Prostate gland (tissue), 2 donors: ENCODE data around the gene TCIRG1. TPM values are rescaled to one million over a fixed set of nuclear protein-coding genes. Genes with fewer than 3 reads are reported as not detected.

Experiments used
- DNase-seq: peaks from one replicate; pipeline ENCODE4 v3.0.0-alpha.2; 2019; ENCODE audit warnings: low spot score
- H3K27ac ChIP-seq, 2 donors: fragments of 200-600 bp; sonication (generic); 2 replicates each; pipeline ENCODE4 v1.5.1; 2017 to 2019
- H3K27me3 ChIP-seq: fragments of 200-600 bp; sonication (generic); replicated peaks from 2 replicates; pipeline ENCODE4 v1.5.1; 2019; ENCODE audit not compliant: insufficient read depth
- H3K36me3 ChIP-seq, 2 donors: fragments of 200-600 bp; sonication (generic); 1 replicate in 1 of 2; 2 replicates in 1 of 2; pipeline versions ENCODE4 v1.5.1 to v1.8.1; 2017 to 2019
- H3K4me1 ChIP-seq: fragments of 200-600 bp; sonication (generic); replicated peaks from 2 replicates; pipeline ENCODE4 v1.5.1; 2019
- H3K4me3 ChIP-seq, 2 donors: fragments of 200-600 bp; sonication (generic); 2 replicates each; pipeline ENCODE4 v1.5.1; 2017 to 2019
- H3K9me3 ChIP-seq: fragments of 200-600 bp; sonication (generic); 2 replicates; pipeline ENCODE4 v1.5.1; 2017
- POLR2A ChIP-seq: fragments of 450-650 bp; IDR thresholded peaks from one replicate; pipeline ENCODE4 v1.6.1; 2016; ENCODE audit warnings: antibody characterized with exemption, mild to moderate bottlenecking
- POLR2AphosphoS5 ChIP-seq: sonication (generic); formaldehyde crosslinking; IDR thresholded peaks from one replicate; pipeline ENCODE4 v1.6.1; 2017; ENCODE audit warnings: antibody characterized with exemption
- WGBS: methylation state at CpG from one replicate; pipeline ENCODE4 v1.1.5; 2018; 5-methylcytosine and 5-hydroxymethylcytosine counted together
- intact Hi-C: fragments of 100-400 bp; cut with DNase I; formaldehyde crosslinking; loops from one replicate; pipeline ENCODE4 v1.14.2; 2022
- total RNA-seq, 2 donors: library from RNA; depleted of rRNA; stranded (reverse); fragments of >200 nt; gene quantifications; one replicate each; pipeline ENCODE4 v1.1.0, GENCODE V29; 2016
- TF ChIP-seq, protein P1 (sequence below), 4 experiments: fragments of 200-600 bp in 2 of 4; fragments of 450-650 bp in 2 of 4; sonication (generic) in 2 of 4; IDR thresholded peaks; 1 replicate in 3 of 4; 2 replicates in 1 of 4; pipeline ENCODE4 v1.5.1; 2016 to 2019; ENCODE audit warnings: antibody characterized with exemption in 4 of 4, mild to moderate bottlenecking in 2 of 4, moderate library complexity in 2 of 4

The TCIRG1 gene
- total RNA-seq, 2 donors from 2014 or later: 114 to 118 TPM

DNA sequence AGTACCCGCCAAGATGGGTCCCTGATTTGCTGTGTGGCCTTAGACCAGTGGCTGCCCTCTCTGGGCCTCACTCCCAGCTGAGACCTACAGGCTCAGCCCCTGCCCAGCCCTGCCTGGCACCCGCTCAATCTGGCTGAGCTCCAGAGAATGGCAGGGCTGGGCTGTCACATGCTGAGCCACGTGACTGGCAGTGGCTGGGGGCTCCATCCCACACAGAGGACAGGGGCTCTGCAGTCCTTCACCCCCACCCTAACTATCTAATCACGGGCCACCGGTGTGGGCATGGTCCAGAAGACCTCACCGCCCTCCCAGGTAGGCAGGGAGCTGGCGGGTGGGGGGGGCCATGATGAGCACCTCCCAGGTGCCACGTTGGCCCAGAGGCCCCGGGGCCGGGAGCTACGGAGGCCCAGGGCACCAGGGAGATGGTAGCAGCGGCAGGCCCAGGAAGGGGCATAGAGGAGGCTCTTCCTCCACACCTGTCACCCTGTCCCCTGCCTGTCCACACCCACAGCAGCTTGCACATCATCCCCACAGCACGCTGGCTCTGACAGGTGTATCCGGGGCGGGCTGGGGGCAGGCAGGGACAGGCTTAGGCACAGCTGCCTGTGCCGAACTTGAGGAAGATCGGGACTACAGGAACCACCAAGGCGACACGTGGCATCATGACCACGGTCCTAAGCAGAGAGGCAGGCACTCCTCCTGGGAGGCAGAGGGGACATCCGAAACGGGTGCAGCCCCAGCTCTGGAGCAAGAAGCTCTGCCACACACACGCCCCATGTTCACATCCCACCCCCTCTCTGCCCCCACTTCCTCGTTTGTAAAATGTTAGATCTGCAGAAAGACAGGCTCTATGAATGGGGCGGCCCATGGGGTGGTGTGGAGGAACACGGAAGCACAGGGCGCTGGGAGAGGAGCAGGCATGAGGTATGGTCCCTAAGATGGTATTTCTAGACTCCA lies 30.2 kb upstream of the TCIRG1 start:
- Histone ChIP-seq H3K4me1 (no peaks in the 10 kb centered on the region), H3K4me3 (no peak overlapping the region), H3K9me3 (no peaks in the 10 kb centered on the region), H3K27ac (no peak overlapping the region), H3K36me3 (no peaks in the 10 kb centered on the region), H3K27me3 (no peaks in the 10 kb centered on the region)
- intact Hi-C loops: no loop called here
- no peak for TF ChIP-seq POLR2A
- no peak for TF ChIP-seq POLR2AphosphoS5
- TF ChIP-seq, protein P1, sequence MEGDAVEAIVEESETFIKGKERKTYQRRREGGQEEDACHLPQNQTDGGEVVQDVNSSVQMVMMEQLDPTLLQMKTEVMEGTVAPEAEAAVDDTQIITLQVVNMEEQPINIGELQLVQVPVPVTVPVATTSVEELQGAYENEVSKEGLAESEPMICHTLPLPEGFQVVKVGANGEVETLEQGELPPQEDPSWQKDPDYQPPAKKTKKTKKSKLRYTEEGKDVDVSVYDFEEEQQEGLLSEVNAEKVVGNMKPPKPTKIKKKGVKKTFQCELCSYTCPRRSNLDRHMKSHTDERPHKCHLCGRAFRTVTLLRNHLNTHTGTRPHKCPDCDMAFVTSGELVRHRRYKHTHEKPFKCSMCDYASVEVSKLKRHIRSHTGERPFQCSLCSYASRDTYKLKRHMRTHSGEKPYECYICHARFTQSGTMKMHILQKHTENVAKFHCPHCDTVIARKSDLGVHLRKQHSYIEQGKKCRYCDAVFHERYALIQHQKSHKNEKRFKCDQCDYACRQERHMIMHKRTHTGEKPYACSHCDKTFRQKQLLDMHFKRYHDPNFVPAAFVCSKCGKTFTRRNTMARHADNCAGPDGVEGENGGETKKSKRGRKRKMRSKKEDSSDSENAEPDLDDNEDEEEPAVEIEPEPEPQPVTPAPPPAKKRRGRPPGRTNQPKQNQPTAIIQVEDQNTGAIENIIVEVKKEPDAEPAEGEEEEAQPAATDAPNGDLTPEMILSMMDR (IDR thresholded peaks at IDR 0.05): no peak
- DNase-seq: no peak
- WGBS: 29% methylated on average over 18 of the region's 27 CpGs

DNA sequence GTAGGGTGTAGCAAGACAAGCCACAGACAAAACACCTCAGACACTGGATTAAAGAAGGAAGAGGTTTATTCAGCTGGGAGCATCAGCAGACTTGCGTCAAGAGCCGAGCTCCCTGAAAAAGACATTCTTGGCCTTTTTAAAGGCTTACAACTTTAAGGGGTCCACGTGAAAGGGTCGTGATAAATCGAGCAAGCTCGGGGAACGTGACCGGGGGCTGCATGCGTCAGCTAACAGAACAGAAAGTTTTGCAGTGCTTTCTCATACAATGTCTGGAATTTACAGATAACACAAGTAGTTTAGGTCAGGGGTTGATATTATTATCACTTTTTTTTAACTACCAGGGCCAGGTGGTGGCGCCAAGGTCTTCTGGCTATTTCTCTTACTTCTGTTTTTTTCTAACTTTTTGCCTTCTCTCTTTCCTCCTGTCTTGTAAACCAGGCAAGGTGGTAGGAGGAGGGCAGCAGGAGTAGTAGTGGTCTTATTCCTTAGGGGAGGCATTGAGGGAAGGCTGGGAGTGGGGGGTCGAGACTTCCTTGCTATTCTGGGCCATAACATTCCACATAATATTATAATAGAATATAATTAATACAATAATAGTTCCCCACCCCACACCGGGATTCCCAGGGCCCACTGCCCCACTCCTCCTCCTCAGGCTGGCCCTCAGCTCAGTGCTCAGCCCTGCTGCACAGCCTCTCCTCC lies 29.3 kb upstream of the TCIRG1 start:
- no peak for TF ChIP-seq POLR2AphosphoS5
- TF ChIP-seq POLR2A: no peak
- TF ChIP-seq, protein P1 (IDR thresholded peaks at IDR 0.05): no peak
- Histone ChIP-seq H3K9me3 (no peaks in the 10 kb centered on the region), H3K36me3 (no peaks in the 10 kb centered on the region), H3K27ac (peak overlapping the region; percentile 61 to 68), H3K4me1 (no peaks in the 10 kb centered on the region), H3K4me3 (no peak overlapping the region), H3K27me3 (no peaks in the 10 kb centered on the region)
- DNase-seq: no peak
- WGBS: 80% methylated on average over 12 of the region's 12 CpGs
- intact Hi-C loops: no loop called here

DNA sequence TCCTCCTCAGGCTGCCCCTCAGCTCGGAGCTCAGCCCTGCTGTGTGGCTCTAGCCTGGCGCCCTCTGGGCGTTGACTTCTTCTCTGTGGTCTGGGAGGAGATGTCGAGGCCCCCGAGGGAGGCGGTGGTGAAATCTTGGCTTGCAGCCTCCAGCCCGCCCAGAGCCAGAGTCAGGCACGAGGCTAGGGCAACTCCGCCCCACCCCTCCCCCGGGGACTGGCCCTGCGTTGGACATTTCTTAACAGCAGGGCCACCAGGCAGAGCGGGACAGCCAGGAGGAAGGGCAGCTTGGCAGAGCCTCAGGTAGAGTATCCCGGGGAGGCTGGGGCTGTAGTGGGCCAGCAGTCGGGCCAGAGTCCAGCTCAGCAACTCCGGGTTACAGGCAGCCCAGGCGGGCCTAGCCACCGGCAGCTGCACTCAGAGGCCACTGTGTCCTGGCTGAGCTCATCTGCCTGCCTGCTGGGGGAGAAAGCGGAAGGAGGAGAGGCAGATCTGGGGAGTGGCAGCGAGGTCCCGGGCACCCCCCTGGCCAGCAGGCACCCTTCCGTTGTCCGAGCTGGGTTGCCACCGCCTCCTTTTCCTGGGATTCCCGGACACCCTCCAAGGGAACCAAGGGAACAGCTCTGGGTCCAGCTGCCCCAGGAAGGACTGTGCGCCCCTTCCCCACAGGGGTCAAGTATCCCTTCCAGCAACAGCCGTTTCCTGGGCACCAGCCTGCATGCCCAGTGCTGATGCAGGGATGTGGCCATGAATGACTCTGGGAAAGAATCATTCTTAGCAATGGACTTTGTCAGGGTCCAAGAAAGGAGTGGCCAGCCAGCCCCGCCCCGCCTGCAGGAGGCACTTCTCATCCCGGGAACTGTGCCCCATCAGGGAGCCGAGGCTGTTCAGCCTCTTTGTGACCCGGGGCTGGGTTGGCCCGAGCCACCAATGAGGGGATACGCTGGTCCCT lies 28.5 kb upstream of the TCIRG1 start, which contains the start of gene ALDH3B1:
Gene ALDH3B1, plus strand, starts transcription at position 238 of the 952 bp plus-strand sequence. CDS start 4,971 bp downstream, outside the sequence.
- TF ChIP-seq POLR2AphosphoS5 (peak; percentile 43), POLR2A (peak; percentile 54)
- TF ChIP-seq, protein P1 (IDR thresholded peaks at IDR 0.05): no peak
- peak within 1 kb of the TSS in 1 of 2 donors; percentile 6 for H3K4me3 ChIP-seq
- H3K27ac ChIP-seq: peak within 1 kb of the TSS; percentile 61 to 68
- no peaks in the 10 kb centered on the region for H3K9me3 ChIP-seq
- H3K4me1 ChIP-seq: no peaks in the 10 kb centered on the region
- no peaks in the 10 kb centered on the region for H3K36me3 ChIP-seq
- intact Hi-C loops: no loop called here
- 23% methylated on average over 33 of the region's 33 CpGs for WGBS
- H3K27me3 ChIP-seq: no peaks in the 10 kb centered on the region
- peak; percentile 46 for DNase-seq

DNA sequence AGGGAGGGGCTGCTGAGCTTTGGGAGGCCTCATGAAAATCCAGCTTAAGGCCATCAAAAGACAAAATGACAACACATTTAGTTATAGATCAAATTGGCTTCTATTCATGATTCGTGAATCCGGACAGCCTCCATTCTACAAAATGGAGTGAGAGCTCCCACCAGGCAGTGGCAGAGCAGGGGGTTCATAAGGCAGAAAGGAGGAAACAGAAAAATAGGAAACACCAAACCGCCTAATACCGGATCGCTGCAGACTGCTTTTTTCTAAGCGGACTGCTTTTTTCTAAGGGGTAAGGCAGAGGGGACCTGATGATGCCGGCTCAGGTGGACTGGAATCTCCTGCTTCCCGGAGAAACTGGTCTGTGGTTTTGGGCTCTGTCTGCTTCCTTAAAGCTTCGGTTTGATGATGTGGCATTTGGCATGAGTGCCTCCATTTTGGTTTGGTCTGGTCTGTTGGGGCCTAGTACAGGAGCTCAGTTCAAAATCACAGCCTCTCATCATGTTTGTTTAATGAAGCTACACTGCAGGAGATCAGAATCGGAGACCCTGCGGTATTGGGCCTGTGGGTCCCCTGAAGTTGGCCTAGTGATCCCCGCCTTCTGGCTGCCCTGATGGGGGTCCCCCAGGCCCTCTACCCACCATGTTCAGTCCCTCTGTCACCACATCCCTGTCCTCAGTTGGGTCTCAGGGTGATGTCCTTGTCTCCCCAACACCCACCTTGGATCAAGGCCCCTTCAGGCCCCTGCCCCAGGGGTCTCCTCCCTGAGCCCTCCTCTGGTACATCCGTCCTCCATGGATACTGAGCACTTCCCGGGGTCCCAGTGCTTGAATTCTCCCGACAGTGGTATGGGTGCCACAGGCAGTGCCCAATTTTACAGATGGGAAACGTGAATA lies 27.5 kb upstream of the TCIRG1 start:
- no peak for DNase-seq
- H3K27ac ChIP-seq: peak overlapping the region; percentile 61 to 68
- H3K4me1 ChIP-seq: no peaks in the 10 kb centered on the region
- peak overlapping the region in 1 of 2 donors; percentile 6 for H3K4me3 ChIP-seq
- intact Hi-C loops: no loop called here
- 86% methylated on average over 16 of the region's 16 CpGs for WGBS
- no peaks in the 10 kb centered on the region for H3K36me3 ChIP-seq
- no peaks in the 10 kb centered on the region for H3K9me3 ChIP-seq
- TF ChIP-seq POLR2AphosphoS5: no peak
- TF ChIP-seq, protein P1 (IDR thresholded peaks at IDR 0.05): no peak
- no peak for TF ChIP-seq POLR2A
- H3K27me3 ChIP-seq: no peaks in the 10 kb centered on the region
